HepG2 (cell line): ENCODE measurements around the gene SPG7. TPM values are rescaled to one million over a fixed set of nuclear protein-coding genes. Genes with fewer than 3 reads are reported as not detected.

Source experiments
- BRF2 ChIP-seq: sonication (generic); formaldehyde crosslinking; IDR thresholded peaks from 2 replicates; pipeline ENCODE4 v1.8.1; 2022; ENCODE audit warnings: mild to moderate bottlenecking, missing genetic modification reagents
- CREB3 ChIP-seq: sonication (generic); formaldehyde crosslinking; IDR thresholded peaks from 2 replicates; pipeline ENCODE4 v1.5.0; 2020; ENCODE audit warnings: missing genetic modification reagents
- FOXP4 ChIP-seq: sonication (generic); formaldehyde crosslinking; IDR thresholded peaks from 2 replicates; pipeline ENCODE4 v1.4.0; 2020; ENCODE audit warnings: missing genetic modification reagents
- JUN ChIP-seq: sonication (generic); formaldehyde crosslinking; IDR thresholded peaks from 2 replicates; pipeline ENCODE4 v1.4.0; 2020; ENCODE audit warnings: mild to moderate bottlenecking, missing genetic modification reagents
- LRRFIP1 ChIP-seq: sonication (generic); formaldehyde crosslinking; conservative IDR thresholded peaks from 2 replicates; pipeline ENCODE4 v1.4.0; 2020; ENCODE audit warnings: missing genetic modification reagents
- MAFK ChIP-seq, 2 experiments: IDR thresholded peaks in 1 of 2; conservative IDR thresholded peaks in 1 of 2; 2 replicates each; pipeline ENCODE4 v1.6.1; 2011; ENCODE audit warnings: improper control_type of control experiment in 2 of 2, low read length in 2 of 2
- MEIS2 ChIP-seq: sonication (generic); formaldehyde crosslinking; IDR thresholded peaks from 2 replicates; pipeline ENCODE4 v1.9.0; 2021; ENCODE audit warnings: mild to moderate bottlenecking, missing genetic modification reagents
- NFE2L2 ChIP-seq: fragments of 150-350 bp; IDR thresholded peaks from 2 replicates; pipeline ENCODE4 v1.6.1; 2014; ENCODE audit warnings: low read length
- NFKBIZ ChIP-seq: IDR thresholded peaks from 2 replicates; pipeline ENCODE4 v1.6.1; 2018; ENCODE audit warnings: missing genetic modification reagents, missing compliant biosample characterization
- NR2C2 ChIP-seq: sonication (generic); formaldehyde crosslinking; IDR thresholded peaks from 2 replicates; pipeline ENCODE4 v1.4.0; 2020; ENCODE audit warnings: missing genetic modification reagents, mild to moderate bottlenecking, moderate library complexity, borderline replicate concordance
- PCBP1 ChIP-seq: fragments of 200-400 bp; formaldehyde crosslinking; IDR thresholded peaks from 2 replicates; pipeline ENCODE4 v1.6.1; 2017; ENCODE audit warnings: mild to moderate bottlenecking, low read depth, low read length, borderline replicate concordance
- PHF21A ChIP-seq: sonication (generic); formaldehyde crosslinking; IDR thresholded peaks from 2 replicates; pipeline ENCODE4 v1.5.0; 2020; ENCODE audit warnings: mild to moderate bottlenecking, missing genetic modification reagents
- TAF15 ChIP-seq: fragments of 200-400 bp; formaldehyde crosslinking; IDR thresholded peaks from one replicate; pipeline ENCODE4 v1.6.1; 2018; ENCODE audit warnings: mild to moderate bottlenecking, low read depth, low read length; ENCODE audit not compliant: poor library complexity, severe bottlenecking
- TARDBP ChIP-seq: sonication (generic); formaldehyde crosslinking; IDR thresholded peaks from 2 replicates; pipeline ENCODE4 v1.8.0; 2022; ENCODE audit warnings: mild to moderate bottlenecking, missing genetic modification reagents
- TMF1 ChIP-seq: sonication (generic); formaldehyde crosslinking; IDR thresholded peaks from 2 replicates; pipeline ENCODE4 v1.8.1; 2022; ENCODE audit warnings: low read depth, missing genetic modification reagents
- ZFP36L1 ChIP-seq: sonication (generic); formaldehyde crosslinking; IDR thresholded peaks from 2 replicates; pipeline ENCODE4 v1.8.0; 2022; ENCODE audit warnings: mild to moderate bottlenecking, missing genetic modification reagents, moderate library complexity
- ZNF124 ChIP-seq: sonication (generic); formaldehyde crosslinking; IDR thresholded peaks from 2 replicates; pipeline ENCODE4 v1.4.0; 2020; ENCODE audit warnings: missing genetic modification reagents
- ZNF230 ChIP-seq: sonication (generic); formaldehyde crosslinking; IDR thresholded peaks from 2 replicates; pipeline ENCODE4 v1.4.0; 2020; ENCODE audit warnings: mild to moderate bottlenecking, missing genetic modification reagents
- ZNF329 ChIP-seq: sonication (generic); formaldehyde crosslinking; IDR thresholded peaks from 2 replicates; pipeline ENCODE4 v1.9.0; 2021; ENCODE audit warnings: low read depth, mild to moderate bottlenecking, missing genetic modification reagents
- ZNF350 ChIP-seq: sonication (generic); formaldehyde crosslinking; IDR thresholded peaks from 2 replicates; pipeline ENCODE4 v1.4.0; 2020; ENCODE audit warnings: mild to moderate bottlenecking, low read depth, missing genetic modification reagents, borderline replicate concordance
- ZNF800 ChIP-seq: sonication (generic); formaldehyde crosslinking; IDR thresholded peaks from 2 replicates; pipeline ENCODE4 v1.4.0; 2020; ENCODE audit warnings: missing genetic modification reagents
- ZSCAN25 ChIP-seq: sonication (generic); formaldehyde crosslinking; IDR thresholded peaks from 2 replicates; pipeline ENCODE4 v1.8.0; 2022; ENCODE audit warnings: mild to moderate bottlenecking, missing genetic modification reagents
- polyA plus RNA-seq, 8 experiments: library from polyadenylated mRNA; depleted of rRNA in 3 of 8; stranded (reverse) in 7 of 8; unstranded in 1 of 8; fragments of >200 nt; fragmentation: Illumina TruSeq in 4 of 8; extraction: Trizol in 4 of 8; gene quantifications; 2 replicates each; pipeline versions ENCODE4 v1.2.1 to v1.2.3, GENCODE V29; 2011 to 2016; ENCODE audit warnings: low read depth in 4 of 8, missing spikeins in 1 of 8, mixed read lengths in 1 of 8; ENCODE audit not compliant: insufficient read depth in 1 of 8
- total RNA-seq, 5 experiments: library from RNA; depleted of rRNA; stranded (reverse); fragments of >200 nt; fragmentation: Illumina TruSeq; extraction: Trizol; gene quantifications; 2 replicates each; pipeline ENCODE4 v1.2.3, GENCODE V29; 2016; ENCODE audit warnings: low read depth in 1 of 5

SPG7 gene
- total and polyA plus RNA-seq, 2 of the 13 experiments (the other 11 are each of a cell fraction or from before 2014, with no cell fraction given) = 66.0 to 136 TPM

- no peak for TF ChIP-seq ZNF124
- TF ChIP-seq NFKBIZ (CRISPR knock-in tag) = no peak
- TF ChIP-seq TAF15 = no peak
- no peak for TF ChIP-seq CREB3 (CRISPR knock-in tag)
- TF ChIP-seq MEIS2 (CRISPR knock-in tag) = no peak
- no peak for TF ChIP-seq LRRFIP1
- no peak for TF ChIP-seq ZNF800 (CRISPR knock-in tag)
- no peak for TF ChIP-seq NFE2L2
- TF ChIP-seq MAFK (conservative IDR thresholded peaks at IDR 0.05 in 1 of 2, IDR thresholded peaks at IDR 0.05 in 1 of 2; ENCODE audit: low read length in 2 of 2) = no peak
- TF ChIP-seq ZNF329 (CRISPR knock-in tag) = no peak
- no peak for TF ChIP-seq BRF2 (CRISPR knock-in tag)
- TF ChIP-seq ZNF350 = peak; percentile 16; the same call in 1 of the 2 replicates
- no peak; the same call in 1 of the 2 replicates for TF ChIP-seq FOXP4 (CRISPR knock-in tag)
- no peak for TF ChIP-seq ZNF230 (CRISPR knock-in tag)
- TF ChIP-seq PCBP1 = no peak
- 0 out of 2 replicates have a peak, but pooled peaks have one; percentile 36 for TF ChIP-seq TARDBP (CRISPR knock-in tag)
- TF ChIP-seq ZSCAN25 (CRISPR knock-in tag) = no peak
- no peak for TF ChIP-seq PHF21A (CRISPR knock-in tag)
- no peak for TF ChIP-seq JUN
- no peak for TF ChIP-seq TMF1
- TF ChIP-seq ZFP36L1 (CRISPR knock-in tag) = no peak
- TF ChIP-seq NR2C2 (CRISPR knock-in tag) = peak; percentile 95
Observed at GRCh38 chr16:89581861-89582563, 73.8 kb downstream of the SPG7 start (continued).
